DOHH2 (cell line): ENCODE data around the gene ATP10D.

Experiments
- H3F3A ChIP-seq: fragments of 200-600 bp; sonication (generic), shearing (Covaris generic); 2 replicates; pipeline ENCODE4 v1.6.0; 2016; ENCODE audit warnings: antibody characterized with exemption, mild to moderate bottlenecking; ENCODE audit not compliant: control insufficient read depth, insufficient read depth
- H3K27ac ChIP-seq: fragments of 200-600 bp; sonication (generic); 2 replicates; pipeline ENCODE4 v1.5.1; 2014; ENCODE audit warnings: low read depth, mild to moderate bottlenecking, low read length, moderate library complexity
- H3K27me3 ChIP-seq: fragments of 200-600 bp; sonication (generic); 2 replicates; pipeline ENCODE4 v1.6.1; 2014; ENCODE audit warnings: mild to moderate bottlenecking, low read length, mixed read lengths; ENCODE audit not compliant: control insufficient read depth
- H3K36me3 ChIP-seq: fragments of 200-600 bp; sonication (generic); 2 replicates; pipeline ENCODE4 v1.6.1; 2014; ENCODE audit warnings: mild to moderate bottlenecking, low read length, moderate library complexity, mixed read lengths; ENCODE audit not compliant: control insufficient read depth
- H3K4me1 ChIP-seq: fragments of 200-600 bp; sonication (generic); 2 replicates; pipeline ENCODE4 v1.6.1; 2014; ENCODE audit warnings: mild to moderate bottlenecking, low read length, mixed read lengths; ENCODE audit not compliant: control insufficient read depth
- H3K4me2 ChIP-seq: fragments of 200-600 bp; sonication (generic); 2 replicates; pipeline ENCODE4 v1.6.0; 2014; ENCODE audit warnings: mild to moderate bottlenecking, low read length, moderate library complexity
- H3K4me3 ChIP-seq: fragments of 200-600 bp; sonication (generic); 2 replicates; pipeline ENCODE4 v1.5.1; 2014; ENCODE audit warnings: mild to moderate bottlenecking, low read length, mixed read lengths
- H3K79me2 ChIP-seq: fragments of 200-600 bp; sonication (generic); 2 replicates; pipeline ENCODE4 v1.6.1; 2014; ENCODE audit warnings: mild to moderate bottlenecking, low read length, mixed read lengths; ENCODE audit not compliant: control insufficient read depth
- H3K9me2 ChIP-seq: fragments of 200-600 bp; sonication (generic); replicated peaks from 2 replicates; pipeline ENCODE4 v1.6.1; 2014; ENCODE audit warnings: mild to moderate bottlenecking, low read length, mixed read lengths; ENCODE audit not compliant: control insufficient read depth
- H3K9me3 ChIP-seq: fragments of 200-600 bp; sonication (generic); 2 replicates; pipeline ENCODE4 v1.6.1; 2014; ENCODE audit warnings: antibody characterized with exemption, low read length, mixed read lengths; ENCODE audit not compliant: control insufficient read depth, insufficient read depth
- H4K20me1 ChIP-seq: fragments of 200-600 bp; sonication (generic); 2 replicates; pipeline ENCODE4 v1.6.0; 2014; ENCODE audit warnings: low read depth, mild to moderate bottlenecking, antibody characterized with exemption, low read length, moderate library complexity; ENCODE audit not compliant: control insufficient read depth, insufficient read depth
- EZH2phosphoT487 ChIP-seq: fragments of 200-600 bp; sonication (generic); IDR thresholded peaks from 2 replicates; pipeline ENCODE4 v1.6.1; 2017; ENCODE audit warnings: borderline replicate concordance, mild to moderate bottlenecking, antibody characterized with exemption, low read length, moderate library complexity, mixed read lengths
- TF ChIP-seq, protein P1 (sequence below): fragments of 200-600 bp; sonication (generic); IDR thresholded peaks from one replicate; pipeline ENCODE4 v1.5.1; 2014; ENCODE audit warnings: antibody characterized with exemption, mild to moderate bottlenecking, low read depth, low read length; ENCODE audit not compliant: poor library complexity, severe bottlenecking

Gene ATP10D

GRCh38 chr4:47530801-47531200 lies 45.7 kb downstream of the ATP10D start:
- TF ChIP-seq, protein P1, sequence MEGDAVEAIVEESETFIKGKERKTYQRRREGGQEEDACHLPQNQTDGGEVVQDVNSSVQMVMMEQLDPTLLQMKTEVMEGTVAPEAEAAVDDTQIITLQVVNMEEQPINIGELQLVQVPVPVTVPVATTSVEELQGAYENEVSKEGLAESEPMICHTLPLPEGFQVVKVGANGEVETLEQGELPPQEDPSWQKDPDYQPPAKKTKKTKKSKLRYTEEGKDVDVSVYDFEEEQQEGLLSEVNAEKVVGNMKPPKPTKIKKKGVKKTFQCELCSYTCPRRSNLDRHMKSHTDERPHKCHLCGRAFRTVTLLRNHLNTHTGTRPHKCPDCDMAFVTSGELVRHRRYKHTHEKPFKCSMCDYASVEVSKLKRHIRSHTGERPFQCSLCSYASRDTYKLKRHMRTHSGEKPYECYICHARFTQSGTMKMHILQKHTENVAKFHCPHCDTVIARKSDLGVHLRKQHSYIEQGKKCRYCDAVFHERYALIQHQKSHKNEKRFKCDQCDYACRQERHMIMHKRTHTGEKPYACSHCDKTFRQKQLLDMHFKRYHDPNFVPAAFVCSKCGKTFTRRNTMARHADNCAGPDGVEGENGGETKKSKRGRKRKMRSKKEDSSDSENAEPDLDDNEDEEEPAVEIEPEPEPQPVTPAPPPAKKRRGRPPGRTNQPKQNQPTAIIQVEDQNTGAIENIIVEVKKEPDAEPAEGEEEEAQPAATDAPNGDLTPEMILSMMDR, result no peak
- H3K79me2 ChIP-seq, result peaks cover 20% of the 10 kb centered on the region
- H3K27me3 ChIP-seq, result no peaks in the 10 kb centered on the region
- peaks cover 7% of the 10 kb centered on the region; the same call in 1 of the 2 replicates for H3K9me3 ChIP-seq
- no peak overlapping the region for H3K4me2 ChIP-seq
- H3K27ac ChIP-seq, result no peak overlapping the region
- H3K9me2 ChIP-seq, result no peaks in the 10 kb centered on the region
- peaks cover 94% of the 10 kb centered on the region for H3K36me3 ChIP-seq
- no peaks in the 10 kb centered on the region for H4K20me1 ChIP-seq
- H3K4me3 ChIP-seq, result no peak overlapping the region
- H3K4me1 ChIP-seq, result peaks cover 15% of the 10 kb centered on the region
- no peaks in the 10 kb centered on the region for H3F3A ChIP-seq

- peaks cover 15% of the 10 kb centered on the region for H3K4me1 ChIP-seq
- no peaks in the 10 kb centered on the region for H3F3A ChIP-seq
- H3K27ac ChIP-seq, result no peak overlapping the region
- peaks cover 20% of the 10 kb centered on the region for H3K79me2 ChIP-seq
- TF ChIP-seq, protein P1, result no peak
- no peak for TF ChIP-seq EZH2phosphoT487
- no peaks in the 10 kb centered on the region for H3K27me3 ChIP-seq
- peaks cover 94% of the 10 kb centered on the region for H3K36me3 ChIP-seq
- H3K9me2 ChIP-seq, result no peaks in the 10 kb centered on the region
- H4K20me1 ChIP-seq, result no peaks in the 10 kb centered on the region
- no peak overlapping the region for H3K4me2 ChIP-seq
- H3K9me3 ChIP-seq, result peaks cover 7% of the 10 kb centered on the region; the same call in 1 of the 2 replicates
- no peak overlapping the region for H3K4me3 ChIP-seq
These were observed 46.3 kb downstream of the ATP10D start for GRCh38 chr4:47531241-47531953.

- Histone ChIP-seq H3K27ac (no peak overlapping the region), H3K4me3 (no peak overlapping the region), H3K4me1 (peaks cover 15% of the 10 kb centered on the region), H3K4me2 (no peak overlapping the region), H3K36me3 (peaks cover 94% of the 10 kb centered on the region), H3K27me3 (no peaks in the 10 kb centered on the region), H3F3A (no peaks in the 10 kb centered on the region), H3K9me2 (no peaks in the 10 kb centered on the region), H4K20me1 (no peaks in the 10 kb centered on the region), H3K9me3 (peaks cover 7% of the 10 kb centered on the region; the same call in 1 of the 2 replicates), H3K79me2 (peaks cover 20% of the 10 kb centered on the region)
- TF ChIP-seq, protein P1, result no peak
- TF ChIP-seq EZH2phosphoT487, result no peak
These were observed 46.9 kb downstream of the ATP10D start for GRCh38 chr4:47531954-47532321.
